ENCODE results near the gene EHD3.

DNA sequence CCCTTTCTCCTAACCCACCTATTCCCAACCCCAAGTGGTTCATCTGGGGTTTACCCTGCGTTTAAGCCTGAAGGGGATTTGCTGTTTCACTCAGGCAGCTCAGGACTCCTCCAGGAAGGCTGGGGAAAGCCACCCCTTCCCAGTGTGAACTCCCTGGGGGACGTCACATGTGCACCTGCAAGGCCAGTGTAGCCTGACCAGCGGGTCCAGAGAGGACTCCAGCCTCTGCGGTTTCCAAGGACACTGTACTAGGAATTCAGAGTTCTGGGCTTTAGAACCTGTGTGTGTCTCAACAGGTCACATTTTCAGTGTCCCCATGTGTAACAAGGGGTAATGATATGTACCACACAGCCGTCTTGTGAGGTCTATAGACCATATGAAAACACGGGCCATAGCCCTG, 17.9 kb downstream of the EHD3 start:
- TF ChIP-seq CTCF (IDR thresholded peaks at IDR 0.05; ENCODE audit: insufficient read depth, low read length) (no peak), POLR2AphosphoS5 (IDR thresholded peaks at IDR 0.05; ENCODE audit: low read depth) (no peak), GABPA (IDR thresholded peaks at IDR 0.05; ENCODE audit: low read depth) (no peak), REST (IDR thresholded peaks at IDR 0.05; ENCODE audit: insufficient replicate concordance, low read depth) (no peak)
